K562 (cell line): Measurements from ENCODE around the gene GLYAT.

Experiments used
- CBFB ChIP-seq: sonication (generic); formaldehyde crosslinking; IDR thresholded peaks from 2 replicates; pipeline ENCODE4 v1.4.0; 2020; ENCODE audit warnings: mild to moderate bottlenecking, missing genetic modification reagents
- CBX1 ChIP-seq: sonication (generic); IDR thresholded peaks from 2 replicates; pipeline ENCODE4 v1.6.1; 2016; ENCODE audit warnings: antibody characterized with exemption, low read depth, mild to moderate bottlenecking
- PHF8 ChIP-seq: fragments of 200-600 bp; sonication (generic); IDR thresholded peaks from 2 replicates; pipeline ENCODE4 v1.6.1; 2012; ENCODE audit warnings: mixed run types, mild to moderate bottlenecking, inconsistent platforms, low read length, moderate library complexity, borderline replicate concordance
- POLR2AphosphoS5 ChIP-seq: IDR thresholded peaks from 2 replicates; pipeline ENCODE4 v1.6.1; 2011; ENCODE audit warnings: mild to moderate bottlenecking, low read depth, low read length, moderate library complexity; ENCODE audit not compliant: control insufficient read depth, insufficient read depth
- ZNF133 ChIP-seq: fragments of 250-450 bp; sonication (Bioruptor Pico); IDR thresholded peaks from 2 replicates; pipeline ENCODE4 v1.4.0; 2020; ENCODE audit warnings: mild to moderate bottlenecking
- ZNF445 ChIP-seq: fragments of 250-450 bp; sonication (Bioruptor Pico); IDR thresholded peaks from 2 replicates; pipeline ENCODE4 v1.4.0; 2020; ENCODE audit warnings: low read depth, mild to moderate bottlenecking, moderate library complexity

DNA sequence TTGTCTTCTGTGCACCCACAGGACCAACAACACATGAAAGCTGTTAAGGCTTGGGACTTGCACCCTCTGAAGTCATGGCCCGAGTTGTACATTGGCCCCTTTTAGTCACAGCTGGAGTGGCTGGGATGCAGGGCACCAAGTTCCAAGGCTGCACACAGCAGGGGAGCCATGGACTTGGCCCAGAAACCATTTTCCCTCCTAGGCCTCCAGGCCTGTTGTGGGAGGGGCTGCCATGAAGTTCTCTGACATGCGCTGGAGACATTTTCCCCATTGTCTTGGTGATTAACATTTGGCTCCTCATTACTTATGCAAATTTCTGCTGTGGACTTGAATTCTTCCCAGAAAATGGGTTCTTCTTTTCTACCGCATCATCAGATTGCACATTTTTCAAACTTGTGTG is 48.8 kb upstream of the GLYAT start:
- TF ChIP-seq PHF8 (no peak), ZNF133 (no peak), POLR2AphosphoS5 (no peak), ZNF445 (CRISPR knock-in tag) (no peak), CBFB (CRISPR knock-in tag) (no peak), CBX1 (no peak)
